K562 (cell line): ENCODE data around the gene GCKR. TPM values are rescaled to one million over a fixed set of nuclear protein-coding genes. Genes with fewer than 3 reads are reported as not detected.

ENCODE experiments used
- CXXC5 ChIP-seq: fragments of 250-450 bp; sonication (Bioruptor Pico); IDR thresholded peaks from 2 replicates; pipeline ENCODE4 v1.8.0; 2022; ENCODE audit warnings: inconsistent platforms, mild to moderate bottlenecking, moderate library complexity
- E2F6 ChIP-seq, 2 experiments: IDR thresholded peaks; 2 replicates each; pipeline ENCODE4 v1.6.1; 2011; ENCODE audit warnings: borderline replicate concordance in 1 of 2, control low read depth in 1 of 2, low read depth in 1 of 2, low read length in 1 of 2, mild to moderate bottlenecking in 1 of 2, mixed read lengths in 1 of 2, moderate library complexity in 1 of 2; ENCODE audit not compliant: insufficient read depth in 1 of 2, insufficient read length in 1 of 2, poor library complexity in 1 of 2, severe bottlenecking in 1 of 2; ENCODE audit errors: extremely low read depth in 1 of 2
- EGR1 ChIP-seq: fragments of 450-650 bp; conservative IDR thresholded peaks from 2 replicates; pipeline ENCODE4 v1.6.1; 2017; ENCODE audit warnings: mild to moderate bottlenecking
- ESRRA ChIP-seq: fragments of 450-650 bp; IDR thresholded peaks from 2 replicates; pipeline ENCODE4 v1.6.1; 2014; ENCODE audit warnings: low read depth, mild to moderate bottlenecking, moderate library complexity, borderline replicate concordance
- ETV1 ChIP-seq: fragments of 450-650 bp; conservative IDR thresholded peaks from 2 replicates; pipeline ENCODE4 v1.6.1; 2016; ENCODE audit warnings: missing genetic modification characterization, control low read depth, low read depth, missing compliant biosample characterization
- KHSRP ChIP-seq: fragments of 450-650 bp; IDR thresholded peaks from 2 replicates; pipeline ENCODE4 v1.6.1; 2017
- MAZ ChIP-seq, 2 experiments: fragments of 450-650 bp in 1 of 2; sonication (generic) in 1 of 2; formaldehyde crosslinking; IDR thresholded peaks in 1 of 2; conservative IDR thresholded peaks in 1 of 2; 2 replicates each; pipeline versions ENCODE4 v1.4.0 to v1.5.0; 2020; ENCODE audit warnings: mild to moderate bottlenecking in 1 of 2, missing genetic modification reagents in 1 of 2
- NFE2L1 ChIP-seq: fragments of 450-650 bp; IDR thresholded peaks from 2 replicates; pipeline ENCODE4 v1.6.1; 2016; ENCODE audit warnings: missing genetic modification characterization, low read depth, mild to moderate bottlenecking, missing compliant biosample characterization, moderate library complexity, borderline replicate concordance
- PKNOX1 ChIP-seq: fragments of 450-650 bp; IDR thresholded peaks from 2 replicates; pipeline ENCODE4 v1.6.1; 2016
- POLR2G ChIP-seq: fragments of 200-400 bp; formaldehyde crosslinking; IDR thresholded peaks from 2 replicates; pipeline ENCODE4 v1.6.1; 2017; ENCODE audit warnings: low read depth, mild to moderate bottlenecking, antibody characterized with exemption, low read length, moderate library complexity
- RBBP5 ChIP-seq: fragments of 200-600 bp; sonication (generic); IDR thresholded peaks from 2 replicates; pipeline ENCODE4 v1.6.1; 2012; ENCODE audit warnings: borderline replicate concordance, mild to moderate bottlenecking, low read length, control low read depth, inconsistent platforms; ENCODE audit not compliant: insufficient read depth, poor library complexity, severe bottlenecking
- SIN3B ChIP-seq: fragments of 450-650 bp; IDR thresholded peaks from 2 replicates; pipeline ENCODE4 v1.6.1; 2017; ENCODE audit warnings: low read depth, mild to moderate bottlenecking, moderate library complexity
- YY1 ChIP-seq, 3 experiments: IDR thresholded peaks; 2 replicates each; pipeline ENCODE4 v1.6.1; 2011; ENCODE audit warnings: low read length in 2 of 3, mild to moderate bottlenecking in 2 of 3, moderate library complexity in 2 of 3, borderline replicate concordance in 1 of 3, control low read depth in 1 of 3, low read depth in 1 of 3; ENCODE audit not compliant: insufficient read depth in 3 of 3, insufficient replicate concordance in 2 of 3, control insufficient read depth in 1 of 3, insufficient read length in 1 of 3; ENCODE audit errors: extremely low read depth in 1 of 3
- ZBTB7A ChIP-seq: IDR thresholded peaks from 2 replicates; pipeline ENCODE4 v1.6.1; 2011; ENCODE audit warnings: low read depth, mild to moderate bottlenecking, low read length, moderate library complexity, borderline replicate concordance; ENCODE audit not compliant: control insufficient read depth
- ZNF263 ChIP-seq: sonication (generic); formaldehyde crosslinking; IDR thresholded peaks from 2 replicates; pipeline ENCODE4 v1.8.0; 2022; ENCODE audit warnings: mild to moderate bottlenecking, missing genetic modification reagents, borderline replicate concordance
- polyA plus RNA-seq, 8 experiments: library from polyadenylated mRNA; depleted of rRNA in 4 of 8; stranded (reverse) in 5 of 8; unstranded in 3 of 8; fragments of >200 nt; fragmentation: Nextera tagmentation in 2 of 8; fragmentation: Illumina TruSeq in 1 of 8; extraction: Ambion mirVana in 2 of 8; extraction: Trizol in 1 of 8; gene quantifications; 2 replicates each; pipeline versions ENCODE4 v1.2.1 to v1.2.3, GENCODE V29; 2011 to 2014; ENCODE audit warnings: inconsistent platforms in 1 of 8, missing spikeins in 1 of 8
- total RNA-seq, 7 experiments: library from RNA; depleted of rRNA in 6 of 7; stranded (reverse); fragments of >200 nt in 6 of 7; fragmentation: Illumina TruSeq in 2 of 7; extraction: Trizol in 2 of 7; gene quantifications; 2 replicates each; pipeline versions ENCODE4 v1.2.1 to v1.2.3, GENCODE V29; 2011 to 2021; ENCODE audit warnings: low replicate concordance in 1 of 7
- TF ChIP-seq, protein P1 (sequence below): sonication (generic); formaldehyde crosslinking; IDR thresholded peaks from 2 replicates; pipeline ENCODE4 v1.8.1; 2023; ENCODE audit warnings: mild to moderate bottlenecking, missing genetic modification reagents, moderate library complexity
- TF ChIP-seq, protein P2 (sequence below): sonication (generic); formaldehyde crosslinking; IDR thresholded peaks from 2 replicates; pipeline ENCODE4 v1.5.0; 2020; ENCODE audit warnings: missing genetic modification reagents

The GCKR gene
- total and polyA plus RNA-seq, 9 of the 15 experiments (the other 6 are each of a cell fraction or from before 2014, with no cell fraction given), result 0.28 to 0.79 (median 0.50) TPM; not detected in 1

DNA sequence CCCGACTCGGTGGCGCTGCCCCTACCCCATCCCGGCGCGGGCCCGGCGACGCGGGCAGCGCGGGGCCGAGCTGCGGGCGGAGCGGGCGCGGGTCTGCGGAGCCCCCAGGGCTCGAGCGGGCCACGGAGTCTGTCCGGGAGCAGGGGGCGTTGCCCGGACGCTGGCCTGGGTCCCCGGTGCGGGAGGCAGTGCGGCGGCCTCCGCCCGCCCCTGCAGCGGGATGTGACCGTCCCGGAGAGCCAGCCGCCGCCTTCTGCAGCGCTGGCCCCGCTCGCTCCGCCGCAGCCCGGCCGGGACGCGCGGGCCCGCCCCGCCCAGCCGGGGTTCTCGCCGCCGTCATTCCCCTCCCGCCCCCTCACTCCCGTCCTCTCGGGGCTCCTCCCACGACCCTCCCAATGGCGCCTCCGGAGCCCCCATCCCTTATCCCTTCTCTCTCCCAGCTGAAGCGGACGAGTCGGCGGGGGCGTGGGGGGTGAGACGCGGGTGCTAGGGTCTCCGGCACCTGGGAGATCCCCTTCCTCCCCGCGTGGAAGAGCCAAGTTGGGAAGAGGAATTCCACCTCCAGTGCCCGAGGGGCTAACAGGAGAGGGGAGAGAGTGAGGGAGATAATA, 1.6 kb upstream of the GCKR start, which contains the start of gene FNDC4 (continued):
- TF ChIP-seq ZBTB7A (peak; percentile 69; the same call in 1 of the 2 replicates), E2F6 (IDR thresholded peaks at IDR 0.05; ENCODE audit: borderline replicate concordance in 1 of 2, extremely low read depth in 1 of 2, insufficient read depth in 1 of 2, insufficient read length in 1 of 2, low read depth in 1 of 2, low read length in 1 of 2, poor library complexity in 1 of 2, severe bottlenecking in 1 of 2) (peak in 1 of 2 experiments; percentile 5), SIN3B (peak; percentile 59), PKNOX1 (no peak), YY1 (IDR thresholded peaks at IDR 0.05; ENCODE audit: borderline replicate concordance in 1 of 3, control insufficient read depth in 1 of 3, extremely low read depth in 1 of 3, insufficient read depth in 3 of 3, insufficient read length in 1 of 3, insufficient replicate concordance in 2 of 3, low read depth in 1 of 3, low read length in 2 of 3) (peak in 1 of 3 experiments; percentile 34), CXXC5 (CRISPR knock-in tag) (peak; percentile 64), POLR2G (peak; percentile 79), EGR1 (peak; percentile 82), KHSRP (no peak), NFE2L1 (tag) (no peak), RBBP5 (peak; percentile 56), ESRRA (no peak), ZNF263 (CRISPR knock-in tag) (peak; percentile 73), MAZ (CRISPR knock-in tag; conservative IDR thresholded peaks at IDR 0.05 in 1 of 2, IDR thresholded peaks at IDR 0.05 in 1 of 2) (peak; percentile 14 to 47; a peak in 2 of 4 replicates), ETV1 (tag) (no peak)
- TF ChIP-seq, protein P1, sequence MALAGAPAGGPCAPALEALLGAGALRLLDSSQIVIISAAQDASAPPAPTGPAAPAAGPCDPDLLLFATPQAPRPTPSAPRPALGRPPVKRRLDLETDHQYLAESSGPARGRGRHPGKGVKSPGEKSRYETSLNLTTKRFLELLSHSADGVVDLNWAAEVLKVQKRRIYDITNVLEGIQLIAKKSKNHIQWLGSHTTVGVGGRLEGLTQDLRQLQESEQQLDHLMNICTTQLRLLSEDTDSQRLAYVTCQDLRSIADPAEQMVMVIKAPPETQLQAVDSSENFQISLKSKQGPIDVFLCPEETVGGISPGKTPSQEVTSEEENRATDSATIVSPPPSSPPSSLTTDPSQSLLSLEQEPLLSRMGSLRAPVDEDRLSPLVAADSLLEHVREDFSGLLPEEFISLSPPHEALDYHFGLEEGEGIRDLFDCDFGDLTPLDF, result no peak
- TF ChIP-seq, protein P2, sequence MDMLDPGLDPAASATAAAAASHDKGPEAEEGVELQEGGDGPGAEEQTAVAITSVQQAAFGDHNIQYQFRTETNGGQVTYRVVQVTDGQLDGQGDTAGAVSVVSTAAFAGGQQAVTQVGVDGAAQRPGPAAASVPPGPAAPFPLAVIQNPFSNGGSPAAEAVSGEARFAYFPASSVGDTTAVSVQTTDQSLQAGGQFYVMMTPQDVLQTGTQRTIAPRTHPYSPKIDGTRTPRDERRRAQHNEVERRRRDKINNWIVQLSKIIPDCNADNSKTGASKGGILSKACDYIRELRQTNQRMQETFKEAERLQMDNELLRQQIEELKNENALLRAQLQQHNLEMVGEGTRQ (CRISPR knock-in tag), result no peak
